Measurements from ENCODE around the gene ASAP3.

The ASAP3 gene

DNA sequence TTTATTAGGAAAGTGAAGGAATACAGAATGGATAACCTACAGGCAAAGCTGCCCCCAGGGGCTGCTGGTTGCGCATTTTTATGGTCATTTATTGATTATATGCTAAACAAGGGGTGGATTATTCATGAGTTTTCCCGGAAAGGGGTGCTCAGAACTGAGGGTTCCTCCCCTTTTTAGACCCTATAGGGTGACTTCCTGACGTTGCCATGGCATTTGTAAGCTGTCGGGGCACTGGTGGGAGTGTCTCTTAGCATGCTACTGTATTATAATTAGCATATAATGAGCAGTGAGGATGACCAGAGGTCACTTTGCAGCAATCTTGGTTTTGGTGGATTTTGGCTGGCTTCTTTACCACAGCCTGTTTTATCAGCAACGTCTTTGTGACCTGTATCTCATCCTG is 5.9 kb upstream of the ASAP3 start:
- no peaks in the 10 kb centered on the region for H3K79me2 ChIP-seq (ENCODE audit: insufficient read depth, low read length)
- no peaks in the 10 kb centered on the region for H4K20me1 ChIP-seq (ENCODE audit: insufficient read depth, low read length, poor library complexity, severe bottlenecking)
- no peak overlapping the region for H2AFZ ChIP-seq (ENCODE audit: low read length)
- no peak overlapping the region for H3K9ac ChIP-seq (ENCODE audit: low read depth, low read length, poor library complexity, severe bottlenecking)
- no peaks in the 10 kb centered on the region for H3K36me3 ChIP-seq (ENCODE audit: insufficient read depth, low read length)
- H3F3A ChIP-seq (ENCODE audit: low read depth), result no peaks in the 10 kb centered on the region
- H3K27me3 ChIP-seq (ENCODE audit: insufficient read depth, low read length, poor library complexity, severe bottlenecking), result no peaks in the 10 kb centered on the region
- no peaks in the 10 kb centered on the region for H3K9me2 ChIP-seq (replicated peaks; ENCODE audit: low read depth, low read length)
- peaks cover 3% of the 10 kb centered on the region for H3K4me1 ChIP-seq (ENCODE audit: insufficient read depth, low read length, poor library complexity, severe bottlenecking)
- TF ChIP-seq, protein P1, sequence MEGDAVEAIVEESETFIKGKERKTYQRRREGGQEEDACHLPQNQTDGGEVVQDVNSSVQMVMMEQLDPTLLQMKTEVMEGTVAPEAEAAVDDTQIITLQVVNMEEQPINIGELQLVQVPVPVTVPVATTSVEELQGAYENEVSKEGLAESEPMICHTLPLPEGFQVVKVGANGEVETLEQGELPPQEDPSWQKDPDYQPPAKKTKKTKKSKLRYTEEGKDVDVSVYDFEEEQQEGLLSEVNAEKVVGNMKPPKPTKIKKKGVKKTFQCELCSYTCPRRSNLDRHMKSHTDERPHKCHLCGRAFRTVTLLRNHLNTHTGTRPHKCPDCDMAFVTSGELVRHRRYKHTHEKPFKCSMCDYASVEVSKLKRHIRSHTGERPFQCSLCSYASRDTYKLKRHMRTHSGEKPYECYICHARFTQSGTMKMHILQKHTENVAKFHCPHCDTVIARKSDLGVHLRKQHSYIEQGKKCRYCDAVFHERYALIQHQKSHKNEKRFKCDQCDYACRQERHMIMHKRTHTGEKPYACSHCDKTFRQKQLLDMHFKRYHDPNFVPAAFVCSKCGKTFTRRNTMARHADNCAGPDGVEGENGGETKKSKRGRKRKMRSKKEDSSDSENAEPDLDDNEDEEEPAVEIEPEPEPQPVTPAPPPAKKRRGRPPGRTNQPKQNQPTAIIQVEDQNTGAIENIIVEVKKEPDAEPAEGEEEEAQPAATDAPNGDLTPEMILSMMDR (conservative IDR thresholded peaks at IDR 0.05; ENCODE audit: low read length), result no peak
- TF ChIP-seq EZH2phosphoT487 (IDR thresholded peaks at IDR 0.05; ENCODE audit: borderline replicate concordance), result no peak
- no peak overlapping the region for H3K4me3 ChIP-seq (ENCODE audit: low read length, poor library complexity, severe bottlenecking)
- H3K4me2 ChIP-seq (ENCODE audit: low read depth, low read length, poor library complexity, severe bottlenecking), result no peak overlapping the region
- H3K9me3 ChIP-seq (ENCODE audit: insufficient read depth, low read depth, low read length), result no peaks in the 10 kb centered on the region

DNA sequence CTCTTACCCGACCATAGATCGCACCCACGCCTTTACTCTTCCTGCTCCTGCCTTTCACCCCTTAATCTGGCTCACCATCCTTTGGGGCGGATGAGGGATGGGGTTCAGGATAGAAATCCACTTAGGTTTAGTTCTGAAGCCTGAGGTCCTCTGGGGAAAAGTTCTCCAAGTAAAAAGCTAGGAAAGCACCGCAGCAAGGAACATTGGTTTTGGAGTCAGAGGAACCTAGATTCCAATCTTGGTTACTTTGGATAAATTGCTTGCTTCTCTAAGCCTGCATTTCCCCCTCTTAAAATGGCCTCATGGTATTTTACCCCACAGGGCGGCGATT is 988 bp upstream of the ASAP3 start:
- Histone ChIP-seq H3K9me3 (ENCODE audit: insufficient read depth, low read depth, low read length) (no peaks in the 10 kb centered on the region), H3K36me3 (ENCODE audit: insufficient read depth, low read length) (no peaks in the 10 kb centered on the region), H2AFZ (ENCODE audit: low read length) (peak overlapping the region; percentile 85; the same call in 1 of the 2 replicates), H3F3A (ENCODE audit: low read depth) (no peaks in the 10 kb centered on the region), H3K4me1 (ENCODE audit: insufficient read depth, low read length, poor library complexity, severe bottlenecking) (peaks cover 12% of the 10 kb centered on the region), H4K20me1 (ENCODE audit: insufficient read depth, low read length, poor library complexity, severe bottlenecking) (no peaks in the 10 kb centered on the region), H3K79me2 (ENCODE audit: insufficient read depth, low read length) (no peaks in the 10 kb centered on the region), H3K4me2 (ENCODE audit: low read depth, low read length, poor library complexity, severe bottlenecking) (peak overlapping the region; percentile 45), H3K9me2 (replicated peaks; ENCODE audit: low read depth, low read length) (no peaks in the 10 kb centered on the region), H3K4me3 (ENCODE audit: low read length, poor library complexity, severe bottlenecking) (peak overlapping the region; percentile 74), H3K9ac (ENCODE audit: low read depth, low read length, poor library complexity, severe bottlenecking) (peak overlapping the region; percentile 13), H3K27me3 (ENCODE audit: insufficient read depth, low read length, poor library complexity, severe bottlenecking) (no peaks in the 10 kb centered on the region)
- TF ChIP-seq EZH2phosphoT487 (IDR thresholded peaks at IDR 0.05; ENCODE audit: borderline replicate concordance), result no peak
- TF ChIP-seq, protein P1 (conservative IDR thresholded peaks at IDR 0.05; ENCODE audit: low read length), result no peak

DNA sequence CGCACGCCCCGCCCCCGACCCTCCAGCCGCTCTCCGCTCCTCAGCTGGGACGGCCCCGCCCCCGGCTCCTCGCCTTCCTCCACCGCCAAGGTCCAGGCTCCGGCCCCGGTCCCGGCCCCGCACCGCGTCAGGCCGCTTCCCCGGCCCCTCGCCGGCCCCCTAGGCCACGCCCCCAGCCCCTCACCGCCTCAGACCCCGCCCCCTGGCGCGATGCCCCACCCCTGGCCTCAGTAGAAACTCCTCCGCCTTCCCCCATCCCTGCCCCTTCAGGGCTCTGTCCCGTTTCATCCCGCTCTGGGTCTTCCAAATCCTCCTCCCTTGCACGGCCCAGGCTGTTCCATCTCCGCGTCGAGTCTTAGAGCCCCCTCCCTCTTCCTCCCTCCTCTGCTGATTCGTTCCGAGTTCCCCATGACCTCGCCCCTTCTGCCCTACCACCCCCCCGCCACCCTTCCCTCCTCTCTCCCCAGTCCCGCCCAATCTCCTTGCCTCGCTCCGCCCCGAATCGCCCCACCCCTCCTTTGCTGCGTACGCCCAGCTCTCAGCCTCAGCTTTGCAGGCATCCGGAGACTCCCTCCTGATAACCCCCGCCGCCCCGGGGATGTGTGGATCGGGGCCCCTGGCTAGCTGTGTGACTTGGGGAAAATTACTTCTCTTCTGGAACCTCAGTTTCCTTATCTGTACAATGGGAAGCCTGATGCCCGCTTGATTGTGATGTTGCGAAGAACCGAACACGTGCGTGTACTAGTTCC is 448 bp upstream of the ASAP3 start:
- Histone ChIP-seq H3K27me3 (ENCODE audit: insufficient read depth, low read length, poor library complexity, severe bottlenecking) (no peaks in the 10 kb centered on the region), H3K4me1 (ENCODE audit: insufficient read depth, low read length, poor library complexity, severe bottlenecking) (peaks cover 12% of the 10 kb centered on the region), H3K79me2 (ENCODE audit: insufficient read depth, low read length) (no peaks in the 10 kb centered on the region), H3K4me3 (ENCODE audit: low read length, poor library complexity, severe bottlenecking) (peak overlapping the region; percentile 74), H3K9ac (ENCODE audit: low read depth, low read length, poor library complexity, severe bottlenecking) (peak overlapping the region; percentile 57), H3F3A (ENCODE audit: low read depth) (no peaks in the 10 kb centered on the region), H2AFZ (ENCODE audit: low read length) (peak overlapping the region; percentile 85), H3K9me2 (replicated peaks; ENCODE audit: low read depth, low read length) (no peaks in the 10 kb centered on the region), H3K9me3 (ENCODE audit: insufficient read depth, low read depth, low read length) (no peaks in the 10 kb centered on the region), H4K20me1 (ENCODE audit: insufficient read depth, low read length, poor library complexity, severe bottlenecking) (no peaks in the 10 kb centered on the region), H3K36me3 (ENCODE audit: insufficient read depth, low read length) (no peaks in the 10 kb centered on the region), H3K4me2 (ENCODE audit: low read depth, low read length, poor library complexity, severe bottlenecking) (peak overlapping the region; percentile 45)
- TF ChIP-seq, protein P1 (conservative IDR thresholded peaks at IDR 0.05; ENCODE audit: low read length), result no peak
- TF ChIP-seq EZH2phosphoT487 (IDR thresholded peaks at IDR 0.05; ENCODE audit: borderline replicate concordance), result no peak
